WTC11 (cell line): ENCODE results near the gene USP4. TPM values are rescaled to one million over a fixed set of nuclear protein-coding genes. Genes with fewer than 3 reads are reported as not detected.

ENCODE experiments used
- ATAC-seq: fragments of 200-7000 bp; cut with Tn5 transposase; 2 replicates; pipeline ENCODE4 v1.10.0; 2021; ENCODE audit warnings: mild to moderate bottlenecking, moderate library complexity
- CTCF ChIA-PET: fragments of 300-600 bp; sonication (Branson Sonifier 250); formaldehyde crosslinking; loops from one replicate; lab custom pipeline; 2021; ENCODE audit warnings: antibody characterized with exemption; lab: Charles Lee
- POLR2A ChIA-PET: fragments of 350-600 bp; sonication (Branson Sonifier 250); formaldehyde crosslinking; loops from one replicate; lab custom pipeline; 2021; ENCODE audit warnings: antibody characterized with exemption; lab: Charles Lee
- DNase-seq: peaks from one replicate; pipeline ENCODE4 v3.0.0; 2021; ENCODE audit warnings: low spot score
- H3K27ac Mint-ChIP-seq: 2 replicates; pipeline ENCODE4 v1.8.0; 2021; ENCODE audit warnings: mixed read lengths
- H3K27me3 Mint-ChIP-seq: 2 replicates; pipeline ENCODE4 v1.8.0; 2021; ENCODE audit warnings: low read depth, mild to moderate bottlenecking, moderate library complexity, mixed read lengths
- H3K36me3 Mint-ChIP-seq: 2 replicates; pipeline ENCODE4 v1.8.0; 2021; ENCODE audit warnings: mixed read lengths
- H3K4me1 Mint-ChIP-seq: 2 replicates; pipeline ENCODE4 v1.8.0; 2022; ENCODE audit warnings: mixed read lengths
- H3K4me3 Mint-ChIP-seq: 2 replicates; pipeline ENCODE4 v1.8.0; 2021; ENCODE audit warnings: mild to moderate bottlenecking, moderate library complexity, mixed read lengths
- H3K9me3 Mint-ChIP-seq: 2 replicates; pipeline ENCODE4 v1.8.0; 2021; ENCODE audit warnings: mixed read lengths
- AFF4 ChIP-seq: sonication (generic); formaldehyde crosslinking; IDR thresholded peaks from 2 replicates; pipeline ENCODE4 v1.8.1; 2023; ENCODE audit warnings: mild to moderate bottlenecking, missing genetic modification reagents, borderline replicate concordance
- ATF3 ChIP-seq: sonication (generic); formaldehyde crosslinking; conservative IDR thresholded peaks from 2 replicates; pipeline ENCODE4 v1.8.1; 2022; ENCODE audit warnings: mild to moderate bottlenecking, missing genetic modification reagents
- E2F4 ChIP-seq: sonication (generic); formaldehyde crosslinking; IDR thresholded peaks from 2 replicates; pipeline ENCODE4 v1.8.1; 2022; ENCODE audit warnings: low read depth, mild to moderate bottlenecking, moderate library complexity, missing genetic modification reagents, borderline replicate concordance
- ESRRA ChIP-seq: sonication (generic); formaldehyde crosslinking; IDR thresholded peaks from 2 replicates; pipeline ENCODE4 v1.8.1; 2022; ENCODE audit warnings: mild to moderate bottlenecking, missing genetic modification reagents, borderline replicate concordance
- ETV6 ChIP-seq: sonication (generic); formaldehyde crosslinking; IDR thresholded peaks from 2 replicates; pipeline ENCODE4 v1.8.1; 2022; ENCODE audit warnings: mild to moderate bottlenecking, missing genetic modification reagents
- JAZF1 ChIP-seq: fragments of 250-450 bp; sonication (Bioruptor Pico); IDR thresholded peaks from 2 replicates; pipeline ENCODE4 v1.9.0; 2021; ENCODE audit warnings: moderate library complexity, mild to moderate bottlenecking, inconsistent platforms
- MYBL2 ChIP-seq: sonication (generic); formaldehyde crosslinking; IDR thresholded peaks from 2 replicates; pipeline ENCODE4 v1.8.1; 2023; ENCODE audit warnings: mild to moderate bottlenecking, moderate library complexity, missing genetic modification reagents
- NR3C1 ChIP-seq: sonication (generic); formaldehyde crosslinking; conservative IDR thresholded peaks from 2 replicates; pipeline ENCODE4 v1.8.1; 2023; ENCODE audit warnings: low read depth, mild to moderate bottlenecking, missing genetic modification reagents
- PREB ChIP-seq: sonication (generic); formaldehyde crosslinking; IDR thresholded peaks from 2 replicates; pipeline ENCODE4 v1.8.1; 2022; ENCODE audit warnings: mild to moderate bottlenecking, missing genetic modification reagents, moderate library complexity, borderline replicate concordance
- SMAD3 ChIP-seq: sonication (generic); formaldehyde crosslinking; IDR thresholded peaks from 2 replicates; pipeline ENCODE4 v1.8.0; 2022; ENCODE audit warnings: missing genetic modification reagents, mild to moderate bottlenecking, borderline replicate concordance
- TEAD1 ChIP-seq: sonication (generic); formaldehyde crosslinking; IDR thresholded peaks from 2 replicates; pipeline ENCODE4 v1.8.0; 2022; ENCODE audit warnings: mild to moderate bottlenecking, missing genetic modification reagents
- USF2 ChIP-seq: sonication (generic); formaldehyde crosslinking; IDR thresholded peaks from 2 replicates; pipeline ENCODE4 v1.8.1; 2023; ENCODE audit warnings: mild to moderate bottlenecking, missing genetic modification reagents, moderate library complexity
- ZNF423 ChIP-seq: fragments of 250-450 bp; sonication (Bioruptor Pico); IDR thresholded peaks from 2 replicates; pipeline ENCODE4 v2.1.2; 2022; ENCODE audit warnings: mild to moderate bottlenecking, moderate library complexity
- ZNF532 ChIP-seq: fragments of 250-450 bp; sonication (Bioruptor Pico); IDR thresholded peaks from 2 replicates; pipeline ENCODE4 v1.9.0; 2021; ENCODE audit warnings: mild to moderate bottlenecking, borderline replicate concordance
- total RNA-seq: library from RNA; stranded (reverse); gene quantifications from 3 replicates; pipeline ENCODE4 v1.2.3, GENCODE V29; 2021

The USP4 gene
- total RNA-seq, 1 experiment from 2014 or later, result 29.1 TPM

- TF ChIP-seq NR3C1 (CRISPR knock-in tag) (no peak), ATF3 (CRISPR knock-in tag) (no peak), PREB (CRISPR knock-in tag) (no peak), E2F4 (no peak), MYBL2 (no peak), TEAD1 (CRISPR knock-in tag) (no peak), JAZF1 (CRISPR knock-in tag) (no peak), SMAD3 (CRISPR knock-in tag) (no peak), USF2 (CRISPR knock-in tag) (no peak), AFF4 (CRISPR knock-in tag) (no peak), ZNF532 (CRISPR knock-in tag) (no peak), ESRRA (CRISPR knock-in tag) (no peak), ETV6 (CRISPR knock-in tag) (no peak), ZNF423 (CRISPR knock-in tag) (no peak)
- H3K4me1 Mint-ChIP-seq, result no peaks in the 10 kb centered on the region
- CTCF ChIA-PET, result no interaction called here
Measured at GRCh38 chr3:49300595-49300994, 39.3 kb downstream of the USP4 start.

More at GRCh38 chr3:49300595-49300994, 39.3 kb downstream of the USP4 start:
- Mint-ChIP-seq H3K4me3 (no peak overlapping the region), H3K36me3 (peaks cover 36% of the 10 kb centered on the region), H3K27me3 (no peaks in the 10 kb centered on the region), H3K27ac (no peak overlapping the region), H3K9me3 (no peaks in the 10 kb centered on the region)
- DNase-seq (no peak), ATAC-seq (no peak)
- POLR2A ChIA-PET, result no interaction called here
